HG02642 (cell line): ENCODE results near the gene SOBP.
A peak's percentile ranks its signal among the peaks of the same experiment; 100 is the strongest.

Source experiments
- ATAC-seq: cut with Tn5 transposase; IDR thresholded peaks from one replicate; pipeline ENCODE4 v1.9.1; 2021; ENCODE audit warnings: mild to moderate bottlenecking; ENCODE audit not compliant: unreplicated experiment, poor library complexity

Gene SOBP

GRCh38 chr6:107485157-107485556 lies 4.8 kb upstream of the SOBP start:
- ATAC-seq = no peak

GRCh38 chr6:107488174-107488874 lies 1.6 kb upstream of the SOBP start:
- no peak for ATAC-seq

- ATAC-seq = peak; percentile 15
Measured at GRCh38 chr6:107488875-107489635, 862 bp upstream of the SOBP start.

- ATAC-seq = no peak
Measured at GRCh38 chr6:107490566-107491137, 735 bp downstream of the SOBP start.

- no peak for ATAC-seq
Measured at GRCh38 chr6:107491138-107491609, 1.3 kb downstream of the SOBP start.

- ATAC-seq = no peak
Measured at GRCh38 chr6:107491760-107492660, 2.1 kb downstream of the SOBP start.

- no peak for ATAC-seq
Measured at GRCh38 chr6:107493158-107494057, 3.5 kb downstream of the SOBP start.

GRCh38 chr6:107495196-107495643 lies 5.3 kb downstream of the SOBP start:
- no peak for ATAC-seq

- no peak for ATAC-seq
Measured at GRCh38 chr6:107495971-107496370, 6.1 kb downstream of the SOBP start.

- ATAC-seq = no peak
Measured at GRCh38 chr6:107496892-107497684, 7.2 kb downstream of the SOBP start.

- no peak for ATAC-seq
Measured at GRCh38 chr6:107504270-107505026, 14.5 kb downstream of the SOBP start.

GRCh38 chr6:107506145-107506544 lies 16.2 kb downstream of the SOBP start:
- ATAC-seq = no peak

- no peak for ATAC-seq
Measured at GRCh38 chr6:107509506-107509905, 19.6 kb downstream of the SOBP start.

- ATAC-seq = no peak
Measured at GRCh38 chr6:107510108-107510507, 20.2 kb downstream of the SOBP start.

GRCh38 chr6:107511511-107511993 lies 21.6 kb downstream of the SOBP start:
- ATAC-seq = no peak

GRCh38 chr6:107513214-107513613 lies 23.3 kb downstream of the SOBP start:
- ATAC-seq = no peak

GRCh38 chr6:107515955-107516354 lies 26.0 kb downstream of the SOBP start:
- ATAC-seq = no peak

- ATAC-seq = no peak
Measured at GRCh38 chr6:107517274-107517673, 27.4 kb downstream of the SOBP start.
